ENCODE data around the gene ZC3HAV1.

DNA sequence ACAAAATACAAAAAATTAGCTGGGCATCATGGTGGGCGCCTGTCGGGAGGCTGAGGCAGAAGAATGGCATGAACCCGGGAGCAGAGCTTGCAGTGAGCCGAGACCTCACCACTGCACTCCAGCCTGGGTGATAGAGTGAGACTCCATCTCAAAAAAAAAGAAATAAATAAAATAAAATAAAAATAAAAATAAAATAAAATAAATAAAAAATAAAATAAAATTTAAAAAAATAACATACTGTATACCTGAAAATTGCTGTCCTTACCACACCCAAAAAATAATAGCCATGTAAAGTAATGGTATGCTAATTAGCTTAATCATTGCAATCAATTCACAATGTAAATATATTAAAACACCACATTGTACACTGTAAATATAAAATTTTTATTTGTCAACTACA lies 77.0 kb downstream of the ZC3HAV1 start:
- TF ChIP-seq, protein P1, sequence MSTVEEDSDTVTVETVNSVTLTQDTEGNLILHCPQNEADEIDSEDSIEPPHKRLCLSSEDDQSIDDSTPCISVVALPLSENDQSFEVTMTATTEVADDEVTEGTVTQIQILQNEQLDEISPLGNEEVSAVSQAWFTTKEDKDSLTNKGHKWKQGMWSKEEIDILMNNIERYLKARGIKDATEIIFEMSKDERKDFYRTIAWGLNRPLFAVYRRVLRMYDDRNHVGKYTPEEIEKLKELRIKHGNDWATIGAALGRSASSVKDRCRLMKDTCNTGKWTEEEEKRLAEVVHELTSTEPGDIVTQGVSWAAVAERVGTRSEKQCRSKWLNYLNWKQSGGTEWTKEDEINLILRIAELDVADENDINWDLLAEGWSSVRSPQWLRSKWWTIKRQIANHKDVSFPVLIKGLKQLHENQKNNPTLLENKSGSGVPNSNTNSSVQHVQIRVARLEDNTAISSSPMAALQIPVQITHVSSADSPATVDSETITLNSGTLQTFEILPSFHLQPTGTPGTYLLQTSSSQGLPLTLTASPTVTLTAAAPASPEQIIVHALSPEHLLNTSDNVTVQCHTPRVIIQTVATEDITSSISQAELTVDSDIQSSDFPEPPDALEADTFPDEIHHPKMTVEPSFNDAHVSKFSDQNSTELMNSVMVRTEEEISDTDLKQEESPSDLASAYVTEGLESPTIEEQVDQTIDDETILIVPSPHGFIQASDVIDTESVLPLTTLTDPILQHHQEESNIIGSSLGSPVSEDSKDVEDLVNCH (CRISPR knock-in tag; IDR thresholded peaks at IDR 0.05) = no peak
- no peak for TF ChIP-seq GABPB1 (CRISPR knock-in tag; IDR thresholded peaks at IDR 0.05)
- TF ChIP-seq ZNF562 (CRISPR knock-in tag; IDR thresholded peaks at IDR 0.05; ENCODE audit: borderline replicate concordance) = no peak
- TF ChIP-seq, protein P2, sequence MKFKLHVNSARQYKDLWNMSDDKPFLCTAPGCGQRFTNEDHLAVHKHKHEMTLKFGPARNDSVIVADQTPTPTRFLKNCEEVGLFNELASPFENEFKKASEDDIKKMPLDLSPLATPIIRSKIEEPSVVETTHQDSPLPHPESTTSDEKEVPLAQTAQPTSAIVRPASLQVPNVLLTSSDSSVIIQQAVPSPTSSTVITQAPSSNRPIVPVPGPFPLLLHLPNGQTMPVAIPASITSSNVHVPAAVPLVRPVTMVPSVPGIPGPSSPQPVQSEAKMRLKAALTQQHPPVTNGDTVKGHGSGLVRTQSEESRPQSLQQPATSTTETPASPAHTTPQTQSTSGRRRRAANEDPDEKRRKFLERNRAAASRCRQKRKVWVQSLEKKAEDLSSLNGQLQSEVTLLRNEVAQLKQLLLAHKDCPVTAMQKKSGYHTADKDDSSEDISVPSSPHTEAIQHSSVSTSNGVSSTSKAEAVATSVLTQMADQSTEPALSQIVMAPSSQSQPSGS (CRISPR knock-in tag; IDR thresholded peaks at IDR 0.05) = no peak
- TF ChIP-seq ZZZ3 (CRISPR knock-in tag; IDR thresholded peaks at IDR 0.05; ENCODE audit: borderline replicate concordance) = no peak
- TF ChIP-seq, protein P3, sequence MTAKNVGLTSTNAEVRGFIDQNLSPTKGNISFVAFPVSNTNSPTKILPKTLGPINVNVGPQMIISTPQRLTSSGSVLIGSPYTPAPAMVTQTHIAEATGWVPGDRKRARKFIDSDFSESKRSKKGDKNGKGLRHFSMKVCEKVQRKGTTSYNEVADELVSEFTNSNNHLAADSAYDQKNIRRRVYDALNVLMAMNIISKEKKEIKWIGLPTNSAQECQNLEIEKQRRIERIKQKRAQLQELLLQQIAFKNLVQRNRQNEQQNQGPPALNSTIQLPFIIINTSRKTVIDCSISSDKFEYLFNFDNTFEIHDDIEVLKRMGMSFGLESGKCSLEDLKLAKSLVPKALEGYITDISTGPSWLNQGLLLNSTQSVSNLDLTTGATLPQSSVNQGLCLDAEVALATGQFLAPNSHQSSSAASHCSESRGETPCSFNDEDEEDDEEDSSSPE (CRISPR knock-in tag; IDR thresholded peaks at IDR 0.05) = no peak
- no peak for TF ChIP-seq ZNF660 (CRISPR knock-in tag; IDR thresholded peaks at IDR 0.05; ENCODE audit: borderline replicate concordance, low read depth)
- TF ChIP-seq CREB1 (IDR thresholded peaks at IDR 0.05) = no peak
- TF ChIP-seq CREB1 (CRISPR knock-in tag; IDR thresholded peaks at IDR 0.05) = no peak
- TF ChIP-seq REL (CRISPR knock-in tag; conservative IDR thresholded peaks at IDR 0.05) = no peak
- no peak for TF ChIP-seq ZFX (CRISPR knock-in tag; IDR thresholded peaks at IDR 0.05; ENCODE audit: low read depth)
- TF ChIP-seq ARID2 (CRISPR knock-in tag; IDR thresholded peaks at IDR 0.05; ENCODE audit: borderline replicate concordance) = no peak
- TF ChIP-seq CHD2 (IDR thresholded peaks at IDR 0.05; ENCODE audit: low read depth, low read length) = no peak
- TF ChIP-seq, protein P4, sequence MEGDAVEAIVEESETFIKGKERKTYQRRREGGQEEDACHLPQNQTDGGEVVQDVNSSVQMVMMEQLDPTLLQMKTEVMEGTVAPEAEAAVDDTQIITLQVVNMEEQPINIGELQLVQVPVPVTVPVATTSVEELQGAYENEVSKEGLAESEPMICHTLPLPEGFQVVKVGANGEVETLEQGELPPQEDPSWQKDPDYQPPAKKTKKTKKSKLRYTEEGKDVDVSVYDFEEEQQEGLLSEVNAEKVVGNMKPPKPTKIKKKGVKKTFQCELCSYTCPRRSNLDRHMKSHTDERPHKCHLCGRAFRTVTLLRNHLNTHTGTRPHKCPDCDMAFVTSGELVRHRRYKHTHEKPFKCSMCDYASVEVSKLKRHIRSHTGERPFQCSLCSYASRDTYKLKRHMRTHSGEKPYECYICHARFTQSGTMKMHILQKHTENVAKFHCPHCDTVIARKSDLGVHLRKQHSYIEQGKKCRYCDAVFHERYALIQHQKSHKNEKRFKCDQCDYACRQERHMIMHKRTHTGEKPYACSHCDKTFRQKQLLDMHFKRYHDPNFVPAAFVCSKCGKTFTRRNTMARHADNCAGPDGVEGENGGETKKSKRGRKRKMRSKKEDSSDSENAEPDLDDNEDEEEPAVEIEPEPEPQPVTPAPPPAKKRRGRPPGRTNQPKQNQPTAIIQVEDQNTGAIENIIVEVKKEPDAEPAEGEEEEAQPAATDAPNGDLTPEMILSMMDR (CRISPR knock-in tag; IDR thresholded peaks at IDR 0.05) = no peak
- no peak for TF ChIP-seq JUNB (CRISPR knock-in tag; IDR thresholded peaks at IDR 0.05; ENCODE audit: borderline replicate concordance)
